Measurements from ENCODE around the gene RGPD3.
"Not testable (repeated sequence)": the region's sequence is repeated elsewhere in the genome, so short reads cannot be mapped to it uniquely, and the experiment has no call there.

- not testable (repeated sequence) for TF ChIP-seq POLR2AphosphoS5 (IDR thresholded peaks at IDR 0.05; ENCODE audit: insufficient read depth in 1 of 2, low read depth in 1 of 2); POLR2A (IDR thresholded peaks at IDR 0.05)
- TF ChIP-seq, protein P1, sequence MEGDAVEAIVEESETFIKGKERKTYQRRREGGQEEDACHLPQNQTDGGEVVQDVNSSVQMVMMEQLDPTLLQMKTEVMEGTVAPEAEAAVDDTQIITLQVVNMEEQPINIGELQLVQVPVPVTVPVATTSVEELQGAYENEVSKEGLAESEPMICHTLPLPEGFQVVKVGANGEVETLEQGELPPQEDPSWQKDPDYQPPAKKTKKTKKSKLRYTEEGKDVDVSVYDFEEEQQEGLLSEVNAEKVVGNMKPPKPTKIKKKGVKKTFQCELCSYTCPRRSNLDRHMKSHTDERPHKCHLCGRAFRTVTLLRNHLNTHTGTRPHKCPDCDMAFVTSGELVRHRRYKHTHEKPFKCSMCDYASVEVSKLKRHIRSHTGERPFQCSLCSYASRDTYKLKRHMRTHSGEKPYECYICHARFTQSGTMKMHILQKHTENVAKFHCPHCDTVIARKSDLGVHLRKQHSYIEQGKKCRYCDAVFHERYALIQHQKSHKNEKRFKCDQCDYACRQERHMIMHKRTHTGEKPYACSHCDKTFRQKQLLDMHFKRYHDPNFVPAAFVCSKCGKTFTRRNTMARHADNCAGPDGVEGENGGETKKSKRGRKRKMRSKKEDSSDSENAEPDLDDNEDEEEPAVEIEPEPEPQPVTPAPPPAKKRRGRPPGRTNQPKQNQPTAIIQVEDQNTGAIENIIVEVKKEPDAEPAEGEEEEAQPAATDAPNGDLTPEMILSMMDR (IDR thresholded peaks at IDR 0.05) = not testable (repeated sequence)
Observed at GRCh38 chr2:106487386-106488191, 19.4 kb upstream of the RGPD3 start.

Data from vagina (tissue), 2 donors.